Measurements from ENCODE around the gene SYNDIG1L.
"Not testable (repeated sequence)": the region's sequence is repeated elsewhere in the genome, so short reads cannot be mapped to it uniquely, and the experiment has no call there.

Gene SYNDIG1L

DNA sequence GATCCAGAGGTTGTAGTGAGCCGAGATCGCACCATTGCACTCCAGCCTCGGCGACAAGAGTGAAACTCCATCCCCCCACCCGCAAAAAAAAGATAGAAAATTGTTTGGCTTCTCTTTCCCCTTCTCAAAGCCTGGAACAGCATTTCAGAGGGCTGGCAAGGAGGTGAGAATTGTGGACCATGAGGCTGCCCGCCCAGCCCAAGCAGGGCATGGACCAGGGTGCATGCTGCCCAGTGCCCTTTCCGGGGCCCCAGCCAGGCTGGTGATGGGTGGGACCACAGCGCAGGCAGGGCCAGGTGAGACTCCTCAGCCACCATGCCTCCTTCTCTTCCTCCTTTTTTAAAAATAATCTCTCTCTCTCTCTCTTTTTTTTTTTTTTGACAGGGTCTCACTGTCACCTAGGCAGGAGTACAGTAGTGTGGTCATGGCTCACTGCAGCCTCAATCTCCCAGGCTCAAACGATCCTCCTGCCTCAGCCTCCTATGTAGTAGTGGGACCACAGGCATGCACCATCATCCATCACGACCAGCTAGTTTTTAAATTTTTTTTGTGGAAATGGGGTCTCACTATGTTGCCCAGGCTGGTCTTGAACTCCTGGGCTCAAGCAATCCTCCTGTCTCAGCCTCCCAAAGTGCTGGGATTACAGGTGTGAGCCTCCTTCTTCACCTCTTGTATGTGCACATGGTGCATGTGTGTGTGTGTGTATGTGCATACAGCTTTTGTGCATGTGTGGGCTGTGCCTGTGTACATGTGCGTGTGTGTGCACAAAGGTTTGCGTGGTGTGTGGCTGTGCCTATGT, 22.2 kb downstream of the SYNDIG1L start:
- in situ Hi-C loops (cut with MboI; ENCODE audit: low sequenced_read_pairs): no loop called here

DNA sequence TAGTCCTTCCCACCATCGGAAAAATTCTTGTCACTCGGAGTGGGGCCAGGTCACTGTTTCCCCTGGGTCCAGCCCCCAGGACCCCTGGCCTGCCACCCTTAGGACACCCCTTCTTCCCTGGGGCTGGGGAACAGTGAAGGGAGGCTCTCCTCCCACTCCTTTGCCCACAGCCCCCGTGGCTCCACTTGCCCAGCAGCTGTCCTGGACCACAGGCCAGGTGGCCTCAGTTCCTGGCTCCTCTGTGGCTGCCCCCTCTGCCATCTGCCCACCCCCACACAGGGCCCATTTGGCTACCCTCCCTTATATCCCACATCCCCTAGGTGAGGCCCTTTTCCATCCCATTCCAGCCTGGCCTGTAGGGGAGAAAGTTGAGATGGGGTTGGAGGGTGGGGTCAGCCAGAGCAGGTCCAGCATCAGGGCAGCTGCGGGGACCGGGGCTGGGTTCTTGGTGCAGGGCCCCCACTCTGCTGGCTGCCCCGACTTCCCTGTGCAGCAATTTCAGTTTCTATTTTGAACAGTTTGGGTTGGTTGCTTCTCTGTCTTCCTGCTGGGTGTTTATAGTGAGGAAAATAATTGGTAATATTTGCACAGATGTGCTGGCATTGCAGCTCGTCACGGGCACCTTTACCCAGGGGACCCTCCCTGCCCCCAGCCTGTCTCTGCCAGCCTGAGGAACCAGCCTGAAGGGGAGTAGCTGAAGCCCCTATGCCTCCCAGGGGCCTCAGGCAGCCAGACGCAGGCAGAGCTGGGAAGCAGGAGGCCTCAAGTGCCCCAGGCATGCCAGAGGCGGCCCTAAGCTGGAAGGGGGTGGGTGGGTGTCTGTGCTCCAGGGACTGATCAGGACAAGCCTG, 23.4 kb downstream of the SYNDIG1L start:
- in situ Hi-C loops (cut with MboI; ENCODE audit: low sequenced_read_pairs): no loop called here

DNA sequence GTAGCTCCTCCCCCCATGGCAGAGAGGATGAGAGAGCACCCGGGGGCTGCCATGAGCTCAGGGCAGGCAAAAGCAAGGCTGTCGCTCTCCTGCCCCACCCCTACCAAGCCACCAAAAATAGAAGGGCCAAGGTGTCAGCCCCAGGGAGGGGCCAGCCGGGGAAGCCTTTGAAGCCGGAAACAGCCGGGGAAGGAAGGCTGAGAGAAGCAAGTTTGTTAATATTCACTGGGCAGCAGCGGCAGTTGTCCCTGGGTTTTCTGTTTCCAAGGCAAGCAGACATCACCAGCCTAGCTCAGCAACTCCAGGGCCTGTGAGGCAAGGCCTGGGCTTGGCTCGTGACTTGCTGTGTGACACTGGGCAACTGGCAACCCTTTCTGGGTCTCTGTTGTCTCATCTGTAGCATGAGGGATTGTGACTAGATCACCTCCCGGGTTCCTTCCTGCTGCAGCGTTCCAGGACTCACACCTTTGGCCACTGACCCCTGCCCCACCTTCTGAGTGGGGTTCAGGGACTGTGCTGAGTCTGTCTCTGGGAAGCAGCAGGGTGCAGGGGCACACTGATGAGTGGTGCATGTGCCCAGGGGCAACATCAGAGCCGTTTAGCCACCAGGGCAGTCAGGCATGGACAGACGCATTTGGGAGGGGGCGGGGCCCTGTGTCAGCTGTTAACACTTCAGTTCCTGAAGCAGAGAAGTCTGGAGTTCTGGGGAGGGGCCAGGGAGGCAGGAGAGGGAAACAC, 24.3 kb downstream of the SYNDIG1L start:
- in situ Hi-C loops (cut with MboI; ENCODE audit: low sequenced_read_pairs): no loop called here

DNA sequence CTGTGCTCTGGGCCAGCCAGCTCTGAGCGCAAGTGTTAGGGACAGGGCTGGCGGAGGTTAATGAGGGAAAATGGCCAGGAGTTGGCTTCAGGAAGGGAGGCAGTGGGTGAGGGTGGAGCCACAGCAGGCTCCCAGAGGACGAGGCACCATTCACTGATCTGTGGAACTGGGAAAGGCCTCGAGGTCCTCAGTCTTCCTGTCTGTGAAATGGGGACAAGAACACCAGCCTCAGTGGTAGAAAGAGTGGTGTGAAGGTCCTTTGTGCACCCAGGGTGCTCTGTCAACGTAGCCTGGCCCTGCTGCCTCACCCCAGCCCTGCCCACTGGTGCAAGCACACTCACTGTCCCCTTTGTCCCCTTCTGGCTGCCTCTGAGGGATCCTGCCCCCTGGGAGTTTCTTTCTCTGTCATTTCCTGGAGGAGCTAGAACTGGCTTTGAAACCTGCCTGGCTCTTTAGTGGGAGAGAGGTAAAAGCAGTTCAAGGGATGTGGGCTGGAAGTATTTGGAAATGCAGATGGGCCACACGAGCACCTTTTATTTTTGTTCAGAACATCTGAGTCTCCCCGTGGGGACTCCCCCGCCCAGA, 25.0 kb downstream of the SYNDIG1L start:
- in situ Hi-C loops (cut with MboI; ENCODE audit: low sequenced_read_pairs): no loop called here

DNA sequence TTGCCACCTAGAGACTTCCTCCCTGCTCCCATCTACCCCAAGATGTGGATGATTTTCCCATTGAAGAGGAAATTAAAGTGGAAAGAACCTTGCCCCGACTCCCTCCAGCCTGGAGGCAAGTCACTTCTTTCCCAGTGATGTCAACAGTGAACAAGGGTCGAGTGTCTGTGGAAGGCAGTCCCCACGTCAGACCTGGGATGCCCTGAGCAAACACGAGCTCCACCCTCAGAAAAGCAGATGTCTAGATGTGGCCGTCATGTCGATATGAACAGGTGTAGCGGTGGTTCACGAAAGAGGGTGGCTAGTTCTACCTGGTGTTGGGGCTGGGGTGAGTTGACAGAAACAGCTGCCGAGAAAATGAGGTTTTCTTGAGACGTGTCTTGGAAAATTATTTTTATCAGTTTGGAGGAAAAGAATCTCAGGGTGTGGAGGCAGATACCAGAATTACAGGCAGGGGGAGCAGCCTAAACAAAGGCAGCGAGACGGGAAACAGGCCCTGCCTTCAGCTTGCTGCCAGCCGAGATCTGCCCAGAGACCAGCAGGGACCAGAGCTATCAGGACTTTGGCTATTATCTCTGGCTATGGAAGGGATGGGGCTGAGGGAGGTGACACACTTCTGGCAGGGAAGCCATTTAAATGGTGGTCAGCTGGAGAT, 25.9 kb downstream of the SYNDIG1L start:
- in situ Hi-C loops (cut with MboI; ENCODE audit: low sequenced_read_pairs): no loop called here

DNA sequence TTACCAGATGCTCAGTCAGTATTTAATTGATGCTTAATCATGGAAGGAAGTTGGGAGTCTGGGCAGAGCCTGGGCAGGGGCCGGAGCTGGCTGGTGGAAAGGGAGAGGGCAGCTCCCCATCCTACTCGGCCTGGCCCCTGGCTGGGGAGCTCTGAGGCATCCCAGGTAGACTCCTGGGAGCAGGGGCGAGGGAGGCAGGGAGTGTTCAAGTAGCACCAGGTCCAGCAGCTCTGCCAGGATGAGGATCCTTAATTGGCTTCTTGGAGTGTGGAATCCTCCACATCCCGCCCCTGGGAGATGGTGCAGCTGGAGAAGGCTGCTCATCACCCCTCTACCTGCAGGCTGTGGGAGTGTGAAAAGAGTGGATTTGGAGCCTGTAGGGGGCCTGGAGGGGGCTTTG, 30.9 kb downstream of the SYNDIG1L start:
- in situ Hi-C loops (cut with MboI; ENCODE audit: low sequenced_read_pairs): no loop called here

DNA sequence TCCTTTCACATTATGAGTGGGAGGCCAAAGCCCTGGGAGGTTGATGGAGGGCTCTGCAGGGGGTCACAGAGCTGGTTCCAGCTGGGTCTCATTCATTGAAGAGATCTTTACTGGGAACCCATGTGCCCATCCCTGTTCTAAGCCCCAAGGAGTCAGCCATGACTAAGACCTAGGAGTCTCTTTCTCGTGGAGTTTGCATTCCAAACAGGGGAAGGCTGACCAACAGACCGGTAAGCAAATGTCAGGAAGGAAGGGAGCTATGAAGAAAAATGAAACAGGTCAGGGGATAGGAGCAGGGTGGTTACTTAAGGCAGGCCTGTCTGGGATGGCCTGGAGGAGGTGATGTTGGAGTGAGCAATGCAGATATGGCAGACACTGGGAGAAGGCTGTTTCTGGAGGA, 31.5 kb downstream of the SYNDIG1L start:
- in situ Hi-C loops (cut with MboI; ENCODE audit: low sequenced_read_pairs): no loop called here

DNA sequence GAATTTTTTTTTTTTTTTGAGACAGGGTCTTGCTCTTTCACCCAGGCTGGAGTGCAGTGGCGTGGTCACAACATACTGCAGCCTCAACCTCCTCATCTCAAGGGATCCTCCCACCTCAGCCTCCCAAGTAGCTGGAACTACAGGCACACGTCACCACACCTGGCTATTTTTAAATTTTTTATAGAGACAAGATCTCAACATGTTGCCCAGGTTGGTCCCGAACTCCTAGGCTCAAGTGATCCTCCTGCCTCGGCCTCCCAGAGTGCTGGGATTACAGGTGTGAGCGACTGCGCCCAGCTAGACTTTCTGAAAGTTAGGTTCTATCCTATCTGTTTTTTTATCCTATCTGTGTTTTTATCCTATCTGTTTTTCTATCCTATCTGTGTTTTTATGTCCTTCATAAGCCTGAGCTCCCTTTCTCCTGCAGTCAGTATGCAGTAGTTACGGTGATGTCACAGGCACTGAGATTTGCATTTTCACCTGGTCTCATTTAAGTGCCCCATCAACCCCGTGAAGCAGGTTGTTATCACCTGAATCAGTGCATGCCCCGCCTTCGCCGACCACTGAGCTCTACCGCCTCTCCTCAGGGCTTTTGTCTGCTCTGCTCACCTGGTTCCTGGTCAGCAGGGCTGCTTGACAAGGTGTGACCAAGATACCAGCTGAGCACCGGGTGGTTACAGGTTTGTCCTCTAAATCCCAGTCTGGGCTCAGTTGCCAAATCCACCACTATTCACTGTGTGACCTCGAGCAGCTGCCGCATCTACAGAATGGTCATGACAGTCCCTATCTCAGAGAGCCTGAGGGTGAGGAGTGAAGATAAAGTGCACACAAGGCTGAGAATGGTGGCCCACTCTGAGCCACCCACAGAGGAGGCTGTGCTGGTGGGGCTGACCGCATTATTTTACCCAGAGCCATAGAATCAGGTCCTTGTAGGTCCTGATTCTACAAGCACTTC, 33.1 kb downstream of the SYNDIG1L start:
- in situ Hi-C loops (cut with MboI; ENCODE audit: low sequenced_read_pairs): no loop called here

DNA sequence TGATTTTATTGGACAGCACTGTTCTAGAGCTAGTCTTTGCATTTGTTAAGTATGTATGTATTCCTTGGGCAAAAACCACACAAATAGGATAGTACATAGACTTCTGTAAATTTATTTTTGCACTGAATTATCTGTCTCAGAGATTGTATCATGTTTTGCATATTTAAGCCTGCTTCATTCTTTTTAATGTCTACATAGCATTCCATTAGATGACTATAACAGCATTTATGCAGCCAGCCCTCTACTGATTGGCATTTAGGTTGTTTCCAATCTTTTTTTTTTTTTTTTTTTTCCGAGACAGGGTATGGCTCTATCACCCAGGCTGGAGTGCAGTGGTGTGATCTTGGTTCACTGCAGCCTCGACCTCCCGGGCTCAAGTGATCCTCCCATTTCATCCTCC, 34.5 kb downstream of the SYNDIG1L start:
- in situ Hi-C loops (cut with MboI; ENCODE audit: low sequenced_read_pairs): no loop called here

DNA sequence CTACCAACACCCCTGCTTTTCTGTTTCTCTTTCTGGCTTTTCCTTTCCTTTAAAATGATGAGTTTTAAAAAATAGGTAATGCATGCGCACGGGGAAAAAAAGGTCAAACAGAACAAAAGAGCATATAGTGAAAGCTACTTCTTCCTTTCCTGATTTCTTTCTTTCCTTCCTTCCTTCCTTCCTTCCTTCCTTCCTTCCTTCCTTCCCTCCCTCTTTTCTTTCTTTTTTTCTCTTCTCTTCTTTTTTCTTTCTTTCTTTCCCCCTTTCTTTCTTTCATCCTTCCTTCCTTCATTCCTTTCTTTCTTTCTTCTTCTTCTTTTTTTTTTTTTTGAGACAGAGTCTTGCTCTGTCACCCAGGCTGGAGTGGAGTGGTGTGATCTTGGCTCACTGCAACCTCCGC, 35.5 kb downstream of the SYNDIG1L start:
- in situ Hi-C loops (cut with MboI; ENCODE audit: low sequenced_read_pairs): not testable (repeated sequence)

DNA sequence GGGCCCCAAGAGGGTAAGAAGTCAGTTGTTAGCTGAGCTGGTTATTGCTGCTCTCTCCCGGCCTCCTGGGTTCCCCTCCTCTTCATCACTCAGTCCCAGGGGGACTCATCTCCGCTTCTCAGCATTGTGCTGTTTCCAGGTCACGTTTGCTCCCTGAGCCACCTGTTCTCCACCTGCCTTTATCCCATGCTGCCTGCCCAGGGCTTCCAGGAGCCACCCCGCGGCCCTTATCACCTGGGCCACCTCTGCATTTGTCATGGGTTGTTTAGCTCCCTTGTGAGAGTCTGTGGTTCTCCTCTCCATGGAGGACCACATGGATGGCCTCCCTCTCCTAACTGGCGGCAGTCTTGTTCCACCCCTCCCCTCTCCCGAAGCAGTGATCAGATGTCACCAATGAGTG, 36.0 kb downstream of the SYNDIG1L start:
- in situ Hi-C loops (cut with MboI; ENCODE audit: low sequenced_read_pairs): no loop called here

DNA sequence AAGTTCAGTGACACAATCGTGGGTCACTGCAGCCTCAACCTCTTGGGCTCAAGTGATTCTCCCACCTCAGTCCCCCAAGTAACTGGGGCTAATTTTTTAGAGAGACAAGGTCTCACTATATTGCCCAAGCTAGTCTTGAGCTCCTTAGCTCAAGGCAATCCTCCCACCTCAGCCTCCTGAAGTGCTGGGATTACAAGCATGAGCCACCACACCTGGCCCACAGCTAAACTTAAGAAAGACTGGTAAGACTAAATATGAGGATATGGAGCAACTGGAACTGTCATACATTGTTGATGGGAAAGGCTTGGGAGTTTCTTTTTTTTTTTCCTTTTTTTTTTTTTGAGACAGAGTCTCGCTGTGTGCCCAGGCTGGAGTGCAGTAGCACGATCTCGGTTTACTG, 43.8 kb downstream of the SYNDIG1L start:
- in situ Hi-C loops (cut with MboI; ENCODE audit: low sequenced_read_pairs): no loop called here

DNA sequence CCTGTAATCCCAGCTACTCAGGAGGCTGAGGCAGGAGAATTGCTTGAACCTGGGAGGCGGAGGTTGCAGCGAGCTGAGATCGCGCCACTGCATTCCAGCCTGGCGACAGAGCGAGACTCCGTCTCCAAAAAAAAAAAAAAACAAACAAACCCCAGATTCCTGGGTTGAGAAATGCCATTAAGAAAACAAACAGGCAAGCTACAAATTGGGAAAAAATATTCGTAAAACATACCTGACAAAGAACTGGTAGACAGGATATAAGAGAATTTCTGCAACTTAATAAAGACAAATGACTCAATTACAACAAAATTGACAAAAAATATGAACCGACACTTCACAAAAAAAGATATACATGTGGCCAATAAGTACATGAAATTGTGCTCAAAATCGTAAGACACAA, 44.4 kb downstream of the SYNDIG1L start:
- in situ Hi-C loops (cut with MboI; ENCODE audit: low sequenced_read_pairs): not testable (repeated sequence)

DNA sequence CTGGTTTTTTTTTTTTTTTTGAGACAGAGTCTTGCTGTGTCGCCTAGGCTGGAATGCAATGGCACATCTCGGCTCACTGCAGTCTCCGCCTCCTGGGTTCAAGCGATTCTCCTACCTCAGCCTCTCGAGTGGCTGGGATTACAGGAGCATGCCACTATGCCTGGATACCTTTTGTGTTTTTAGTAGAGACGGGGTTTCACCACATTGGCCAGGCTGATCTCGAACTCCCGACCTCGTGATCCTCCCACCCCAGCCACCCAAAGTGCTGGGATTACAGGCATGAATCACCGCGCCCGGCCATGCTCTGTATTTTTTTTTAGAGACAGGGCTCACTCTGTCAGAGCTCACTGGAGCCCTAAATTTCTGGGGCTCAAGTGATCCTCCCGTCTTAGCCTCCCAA, 45.2 kb downstream of the SYNDIG1L start:
- in situ Hi-C loops (cut with MboI; ENCODE audit: low sequenced_read_pairs): no loop called here

DNA sequence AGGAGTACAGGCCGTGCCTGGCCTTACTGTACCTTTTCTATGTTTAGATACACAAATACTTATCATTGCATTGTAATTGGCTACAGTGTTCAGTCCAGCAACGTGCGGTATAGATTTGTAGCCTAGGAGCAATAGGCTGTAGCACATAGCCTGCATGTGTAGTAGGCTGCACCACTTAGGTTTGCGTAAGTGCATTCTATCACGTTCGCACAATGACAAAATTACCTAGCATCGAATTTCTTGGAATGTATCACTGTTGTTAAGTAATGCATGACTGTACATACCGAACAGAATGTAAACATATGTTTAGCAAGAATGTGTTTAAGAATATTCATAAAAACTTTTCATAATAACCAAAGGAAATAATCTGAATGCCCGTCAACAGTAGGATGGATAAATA, 45.8 kb downstream of the SYNDIG1L start:
- in situ Hi-C loops (cut with MboI; ENCODE audit: low sequenced_read_pairs): no loop called here

DNA sequence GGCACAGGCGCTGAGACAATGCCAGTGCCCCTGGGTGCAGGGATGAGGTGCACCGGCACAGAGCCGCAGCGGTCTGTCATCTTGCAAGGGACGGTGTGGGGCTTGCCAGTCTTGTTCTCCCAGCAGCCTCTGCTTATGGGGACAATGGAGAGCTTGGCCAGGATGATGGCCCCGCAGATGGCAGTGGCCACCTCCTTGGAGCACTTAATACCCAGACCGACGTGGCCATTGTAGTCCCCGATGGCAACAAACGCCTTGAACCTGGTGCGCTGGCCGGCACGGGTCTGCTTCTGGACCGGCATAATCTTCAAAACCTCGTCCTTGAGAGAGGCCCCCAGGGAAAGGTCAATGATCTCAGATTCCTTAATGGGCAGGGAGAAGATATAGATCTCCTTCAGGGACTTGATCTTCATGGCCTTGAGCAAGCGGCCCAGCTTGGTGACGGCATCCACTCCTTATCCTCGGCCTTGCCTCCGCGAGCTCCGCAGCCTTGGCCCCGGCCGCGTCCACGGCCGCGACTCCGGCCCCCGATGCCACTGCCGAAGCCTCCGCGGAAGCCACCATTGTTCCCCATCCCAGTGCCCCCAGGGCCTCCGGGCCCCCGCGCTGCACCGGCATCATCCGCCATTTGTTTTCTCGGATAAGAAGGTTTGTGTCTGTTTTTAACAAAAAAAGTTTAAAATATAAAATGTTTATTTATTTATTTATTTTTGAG, 47.9 kb downstream of the SYNDIG1L start:
- in situ Hi-C loops (cut with MboI; ENCODE audit: low sequenced_read_pairs): no loop called here

DNA sequence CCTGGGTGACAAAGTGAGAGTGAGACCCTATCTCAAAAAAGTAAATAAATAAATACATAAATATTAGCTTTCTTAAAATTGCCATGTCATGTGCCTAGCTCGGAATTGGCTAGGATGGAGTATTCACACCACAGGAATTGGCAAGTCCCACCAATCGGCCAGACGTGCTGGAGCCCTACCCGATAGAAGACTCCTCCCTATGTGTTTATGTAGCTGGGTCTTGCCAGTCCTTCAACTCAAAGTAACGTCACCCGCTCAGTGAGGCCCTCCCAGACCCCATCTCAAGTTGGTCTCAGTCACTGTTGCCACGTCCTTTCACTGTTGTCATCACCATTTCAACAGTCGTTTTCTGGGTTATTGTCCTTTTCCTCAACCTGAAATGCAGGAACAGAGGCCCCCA, 57.6 kb downstream of the SYNDIG1L start:
- in situ Hi-C loops (cut with MboI; ENCODE audit: low sequenced_read_pairs): no loop called here

DNA sequence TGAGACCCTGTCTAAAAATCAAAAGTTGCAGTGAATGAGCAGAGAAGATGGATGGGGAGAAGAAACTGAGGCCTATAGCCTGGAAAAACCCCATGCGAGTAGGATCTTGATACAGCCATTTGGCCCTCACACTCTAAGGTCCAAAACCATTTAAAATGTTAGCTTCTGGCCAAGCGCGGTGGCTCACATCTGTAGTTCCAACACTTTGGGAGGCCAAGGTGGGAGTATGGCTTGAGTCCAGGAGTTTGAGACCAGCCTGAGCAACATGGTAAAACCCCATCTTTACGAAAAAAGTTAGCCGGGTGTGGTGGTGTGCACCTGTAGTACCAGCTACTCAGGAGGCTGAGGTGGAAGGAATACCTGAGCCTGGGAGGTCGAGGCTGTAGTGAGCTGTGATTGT, 58.0 kb downstream of the SYNDIG1L start:
- in situ Hi-C loops (cut with MboI; ENCODE audit: low sequenced_read_pairs): no loop called here

Measured in HL-60/S4 treated with phorbol 12-myristate 13-acetate at 8.2 ng/mL for 4 days and 3 days (cell line).